Ishikawa (cell line): ENCODE measurements around the gene USP46.

ENCODE experiments used
- CEBPB ChIP-seq: IDR thresholded peaks from 2 replicates; pipeline ENCODE4 v1.6.1; 2012
- CREB1 ChIP-seq: IDR thresholded peaks from 2 replicates; pipeline ENCODE4 v1.6.1; 2012; ENCODE audit warnings: low read depth
- EGR1 ChIP-seq: IDR thresholded peaks from 2 replicates; pipeline ENCODE4 v1.6.1; 2012
- EP300 ChIP-seq: IDR thresholded peaks from 2 replicates; pipeline ENCODE4 v1.6.1; 2012; ENCODE audit warnings: borderline replicate concordance
- FOXM1 ChIP-seq: IDR thresholded peaks from 2 replicates; pipeline ENCODE4 v1.6.1; 2012; ENCODE audit warnings: low read depth, borderline replicate concordance
- NFIC ChIP-seq: IDR thresholded peaks from 2 replicates; pipeline ENCODE4 v1.6.1; 2012
- RAD21 ChIP-seq: IDR thresholded peaks from 2 replicates; pipeline ENCODE4 v1.6.1; 2012; ENCODE audit warnings: low read depth
- TAF1 ChIP-seq: IDR thresholded peaks from 2 replicates; pipeline ENCODE4 v1.6.1; 2012; ENCODE audit warnings: low read depth, mild to moderate bottlenecking
- TCF12 ChIP-seq: IDR thresholded peaks from 2 replicates; pipeline ENCODE4 v1.6.1; 2012; ENCODE audit warnings: low read depth
- TEAD4 ChIP-seq: IDR thresholded peaks from 2 replicates; pipeline ENCODE4 v1.6.1; 2012
- YY1 ChIP-seq: IDR thresholded peaks from 2 replicates; pipeline ENCODE4 v1.6.1; 2012; ENCODE audit warnings: low read depth
- ZBTB7A ChIP-seq: IDR thresholded peaks from 2 replicates; pipeline ENCODE4 v1.6.1; 2012; ENCODE audit warnings: low read depth
- TF ChIP-seq, protein P1 (sequence below): IDR thresholded peaks from 2 replicates; pipeline ENCODE4 v1.6.1; 2012; ENCODE audit warnings: low read depth, mild to moderate bottlenecking
- TF ChIP-seq, protein P2 (sequence below): IDR thresholded peaks from 2 replicates; pipeline ENCODE4 v1.6.1; 2012
- TF ChIP-seq, protein P3 (sequence below): IDR thresholded peaks from 2 replicates; pipeline ENCODE4 v1.6.1; 2012

The USP46 gene

DNA sequence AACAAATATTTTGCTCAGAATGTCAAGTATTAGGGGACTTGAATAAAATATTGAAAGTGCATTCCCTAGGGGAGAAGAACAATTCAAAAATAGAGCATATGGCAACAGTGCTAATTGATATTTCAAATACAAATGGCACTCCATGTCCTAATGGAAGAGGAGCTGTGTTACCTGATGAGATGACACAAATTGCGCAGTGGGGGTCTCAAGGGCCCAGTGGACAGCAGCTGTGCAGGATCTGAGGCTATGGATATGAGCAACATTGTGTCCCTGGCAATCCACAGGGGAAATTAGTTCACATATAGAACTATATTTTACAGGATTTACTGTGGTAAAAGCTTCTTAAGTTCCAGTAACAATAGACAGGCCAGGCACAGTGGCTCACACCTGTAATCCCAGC lies 17.4 kb upstream of the USP46 start:
- no peak for TF ChIP-seq YY1
- TF ChIP-seq ZBTB7A = no peak
- no peak for TF ChIP-seq EGR1
- no peak for TF ChIP-seq RAD21
- no peak for TF ChIP-seq EP300
- TF ChIP-seq, protein P1, sequence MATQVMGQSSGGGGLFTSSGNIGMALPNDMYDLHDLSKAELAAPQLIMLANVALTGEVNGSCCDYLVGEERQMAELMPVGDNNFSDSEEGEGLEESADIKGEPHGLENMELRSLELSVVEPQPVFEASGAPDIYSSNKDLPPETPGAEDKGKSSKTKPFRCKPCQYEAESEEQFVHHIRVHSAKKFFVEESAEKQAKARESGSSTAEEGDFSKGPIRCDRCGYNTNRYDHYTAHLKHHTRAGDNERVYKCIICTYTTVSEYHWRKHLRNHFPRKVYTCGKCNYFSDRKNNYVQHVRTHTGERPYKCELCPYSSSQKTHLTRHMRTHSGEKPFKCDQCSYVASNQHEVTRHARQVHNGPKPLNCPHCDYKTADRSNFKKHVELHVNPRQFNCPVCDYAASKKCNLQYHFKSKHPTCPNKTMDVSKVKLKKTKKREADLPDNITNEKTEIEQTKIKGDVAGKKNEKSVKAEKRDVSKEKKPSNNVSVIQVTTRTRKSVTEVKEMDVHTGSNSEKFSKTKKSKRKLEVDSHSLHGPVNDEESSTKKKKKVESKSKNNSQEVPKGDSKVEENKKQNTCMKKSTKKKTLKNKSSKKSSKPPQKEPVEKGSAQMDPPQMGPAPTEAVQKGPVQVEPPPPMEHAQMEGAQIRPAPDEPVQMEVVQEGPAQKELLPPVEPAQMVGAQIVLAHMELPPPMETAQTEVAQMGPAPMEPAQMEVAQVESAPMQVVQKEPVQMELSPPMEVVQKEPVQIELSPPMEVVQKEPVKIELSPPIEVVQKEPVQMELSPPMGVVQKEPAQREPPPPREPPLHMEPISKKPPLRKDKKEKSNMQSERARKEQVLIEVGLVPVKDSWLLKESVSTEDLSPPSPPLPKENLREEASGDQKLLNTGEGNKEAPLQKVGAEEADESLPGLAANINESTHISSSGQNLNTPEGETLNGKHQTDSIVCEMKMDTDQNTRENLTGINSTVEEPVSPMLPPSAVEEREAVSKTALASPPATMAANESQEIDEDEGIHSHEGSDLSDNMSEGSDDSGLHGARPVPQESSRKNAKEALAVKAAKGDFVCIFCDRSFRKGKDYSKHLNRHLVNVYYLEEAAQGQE = no peak
- no peak for TF ChIP-seq TEAD4
- TF ChIP-seq TAF1 = no peak
- TF ChIP-seq, protein P2, sequence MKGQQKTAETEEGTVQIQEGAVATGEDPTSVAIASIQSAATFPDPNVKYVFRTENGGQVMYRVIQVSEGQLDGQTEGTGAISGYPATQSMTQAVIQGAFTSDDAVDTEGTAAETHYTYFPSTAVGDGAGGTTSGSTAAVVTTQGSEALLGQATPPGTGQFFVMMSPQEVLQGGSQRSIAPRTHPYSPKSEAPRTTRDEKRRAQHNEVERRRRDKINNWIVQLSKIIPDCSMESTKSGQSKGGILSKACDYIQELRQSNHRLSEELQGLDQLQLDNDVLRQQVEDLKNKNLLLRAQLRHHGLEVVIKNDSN = no peak
- no peak for TF ChIP-seq NFIC
- no peak for TF ChIP-seq CREB1
- no peak for TF ChIP-seq TCF12
- TF ChIP-seq, protein P3, sequence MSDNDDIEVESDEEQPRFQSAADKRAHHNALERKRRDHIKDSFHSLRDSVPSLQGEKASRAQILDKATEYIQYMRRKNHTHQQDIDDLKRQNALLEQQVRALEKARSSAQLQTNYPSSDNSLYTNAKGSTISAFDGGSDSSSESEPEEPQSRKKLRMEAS = no peak
- TF ChIP-seq CEBPB = no peak
- TF ChIP-seq FOXM1 = no peak

DNA sequence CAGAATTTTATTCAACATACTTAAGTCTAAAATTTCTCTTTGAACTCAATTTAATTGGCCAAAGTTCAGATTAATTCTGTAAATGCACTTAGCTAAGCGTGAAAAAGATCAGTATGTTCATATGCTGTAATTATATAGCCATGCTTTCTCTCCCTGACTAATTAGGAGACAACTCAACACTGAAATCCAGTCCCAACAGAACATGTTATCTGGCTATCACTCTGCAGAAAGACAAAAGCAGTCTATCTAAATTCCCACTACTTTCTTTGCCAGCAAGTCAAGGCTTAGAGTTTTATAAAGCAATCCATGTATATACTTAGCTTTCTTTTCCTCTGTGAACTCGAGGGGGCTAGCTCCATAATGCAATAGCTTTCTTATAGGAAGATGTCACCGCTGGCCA lies 16.0 kb upstream of the USP46 start:
- no peak for TF ChIP-seq TAF1
- no peak for TF ChIP-seq TCF12
- no peak for TF ChIP-seq EP300
- TF ChIP-seq FOXM1 = no peak
- TF ChIP-seq, protein P3 = no peak

DNA sequence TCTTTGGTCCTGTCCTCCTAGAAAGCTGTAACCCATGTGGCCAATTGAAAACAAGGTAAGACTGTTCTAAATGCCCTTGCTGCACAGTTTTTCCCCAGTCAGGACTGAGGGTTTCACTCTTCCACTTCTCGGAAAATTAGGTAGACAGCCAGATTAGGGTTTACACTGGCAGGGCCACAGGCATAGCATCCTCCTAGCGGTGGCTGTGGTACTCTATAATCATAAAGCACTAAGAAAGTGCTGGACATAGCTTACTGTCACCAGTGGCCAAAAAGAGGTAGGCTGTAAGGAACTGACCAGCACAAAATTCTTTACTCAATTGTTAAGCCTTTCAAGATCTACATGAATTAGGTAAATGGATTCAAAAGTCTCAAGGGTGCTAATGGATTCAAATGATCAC lies 11.6 kb upstream of the USP46 start:
- TF ChIP-seq, protein P3 = no peak
- TF ChIP-seq EP300 (no peak), ZBTB7A (no peak), CEBPB (no peak), TCF12 (no peak), TEAD4 (no peak), RAD21 (no peak), YY1 (no peak), CREB1 (no peak), NFIC (no peak), TAF1 (no peak), EGR1 (no peak), FOXM1 (no peak)
- TF ChIP-seq, protein P2 = no peak
- TF ChIP-seq, protein P1 = no peak

DNA sequence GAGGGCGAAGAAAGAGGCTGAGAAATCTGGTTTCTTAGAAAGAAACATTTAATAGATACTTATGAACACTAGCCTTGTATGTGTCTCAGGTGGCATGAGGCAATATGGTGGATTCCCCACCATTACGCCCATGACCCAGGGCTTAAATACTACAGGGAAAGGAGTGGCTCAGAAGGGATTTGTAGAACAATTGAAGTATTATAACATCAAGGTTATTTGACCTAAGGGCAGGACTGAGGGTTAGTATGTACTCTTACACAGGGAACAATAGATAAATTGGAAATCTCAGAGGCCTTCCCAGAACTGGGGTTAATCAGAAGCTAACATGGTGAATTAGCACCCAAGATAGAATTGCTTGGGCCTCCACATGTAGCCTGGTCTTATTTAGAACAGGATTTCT lies 11.0 kb upstream of the USP46 start:
- TF ChIP-seq, protein P3 = no peak
- TF ChIP-seq ZBTB7A = no peak
- no peak for TF ChIP-seq TAF1
- TF ChIP-seq, protein P2 = no peak
- TF ChIP-seq TCF12 = no peak
- no peak for TF ChIP-seq NFIC
- TF ChIP-seq RAD21 = no peak
- TF ChIP-seq EGR1 = no peak
- TF ChIP-seq YY1 = no peak
- TF ChIP-seq CEBPB = no peak
- TF ChIP-seq TEAD4 = no peak
- TF ChIP-seq, protein P1 = no peak
- no peak for TF ChIP-seq CREB1
- no peak for TF ChIP-seq EP300
- no peak for TF ChIP-seq FOXM1
